Cardiac muscle cell (in vitro differentiated cells and primary cell): ENCODE results near the gene IL1RAPL1. TPM values are rescaled to one million over a fixed set of nuclear protein-coding genes. Genes with fewer than 3 reads are reported as not detected.

Experiments used
- DNase-seq, 2 donors: peaks; one replicate each; pipeline versions ENCODE4 v3.0.0 to v3.0.0-alpha.2; 2010 to 2017; ENCODE audit warnings: low read depth in 1 of 2, low spot score in 1 of 2
- H3K27ac ChIP-seq: fragments of 200-600 bp; sonication (generic); 2 replicates; pipeline ENCODE4 v1.5.1; 2016
- H3K27me3 ChIP-seq: fragments of 200-600 bp; sonication (generic); 2 replicates; pipeline ENCODE4 v1.6.0; 2016; ENCODE audit warnings: control low read depth
- H3K36me3 ChIP-seq: fragments of 200-600 bp; sonication (generic); 2 replicates; pipeline ENCODE4 v1.5.1; 2016; ENCODE audit warnings: control low read depth
- H3K4me1 ChIP-seq: fragments of 200-600 bp; sonication (generic); 2 replicates; pipeline ENCODE4 v1.8.1; 2017; ENCODE audit warnings: low read depth, mild to moderate bottlenecking, mixed run types
- H3K4me3 ChIP-seq: fragments of 200-600 bp; sonication (generic); 2 replicates; pipeline ENCODE4 v1.5.1; 2016; ENCODE audit warnings: mild to moderate bottlenecking
- H3K9me3 ChIP-seq: fragments of 200-600 bp; sonication (generic); 2 replicates; pipeline ENCODE4 v1.5.1; 2017; ENCODE audit warnings: low read depth, mild to moderate bottlenecking, control low read depth
- CTCF ChIP-seq: IDR thresholded peaks from 2 replicates; pipeline ENCODE4 v1.5.1; 2012; ENCODE audit warnings: low read depth, mild to moderate bottlenecking, low read length
- polyA plus RNA-seq: library from polyadenylated mRNA; unstranded; fragments of >200 nt; fragmentation: Nextera tagmentation; extraction: Ambion mirVana; gene quantifications from 2 replicates; pipeline ENCODE4 v1.2.1, GENCODE V29; 2016
- total RNA-seq: library from RNA; depleted of rRNA; stranded (reverse); fragments of >200 nt; gene quantifications from 2 replicates; pipeline ENCODE4 v1.2.3, GENCODE V29; 2016

The IL1RAPL1 gene
- total and polyA plus RNA-seq, 2 experiments from 2014 or later, result 3.2 to 4.2 TPM

GRCh38 chrX:29432534-29432933 is 845.3 kb downstream of the IL1RAPL1 start:
- no peak for DNase-seq
- Histone ChIP-seq H3K9me3 (no peaks in the 10 kb centered on the region), H3K36me3 (no peaks in the 10 kb centered on the region), H3K27ac (no peak overlapping the region), H3K4me3 (no peak overlapping the region), H3K4me1 (no peaks in the 10 kb centered on the region), H3K27me3 (no peaks in the 10 kb centered on the region)
- TF ChIP-seq CTCF, result no peak

GRCh38 chrX:29434939-29435338 is 847.7 kb downstream of the IL1RAPL1 start:
- Histone ChIP-seq H3K27ac (no peak overlapping the region), H3K27me3 (no peaks in the 10 kb centered on the region), H3K36me3 (no peaks in the 10 kb centered on the region), H3K4me1 (no peaks in the 10 kb centered on the region), H3K4me3 (no peak overlapping the region), H3K9me3 (no peaks in the 10 kb centered on the region)
- no peak for DNase-seq
- no peak for TF ChIP-seq CTCF

- no peak overlapping the region for H3K4me3 ChIP-seq
- H3K27me3 ChIP-seq, result no peaks in the 10 kb centered on the region
- H3K9me3 ChIP-seq, result no peaks in the 10 kb centered on the region
- peak in 1 of 2 donors; percentile 41 for DNase-seq
- no peaks in the 10 kb centered on the region for H3K4me1 ChIP-seq
- H3K36me3 ChIP-seq, result no peaks in the 10 kb centered on the region
- H3K27ac ChIP-seq, result no peak overlapping the region
- no peak for TF ChIP-seq CTCF
Measured at GRCh38 chrX:29435396-29435795, 848.1 kb downstream of the IL1RAPL1 start.

GRCh38 chrX:29447867-29448266 is 860.6 kb downstream of the IL1RAPL1 start:
- H3K27me3 ChIP-seq, result no peaks in the 10 kb centered on the region
- H3K36me3 ChIP-seq, result no peaks in the 10 kb centered on the region
- DNase-seq, result no peak
- H3K27ac ChIP-seq, result no peak overlapping the region
- no peak for TF ChIP-seq CTCF
- H3K4me1 ChIP-seq, result no peaks in the 10 kb centered on the region
- no peak overlapping the region for H3K4me3 ChIP-seq
- H3K9me3 ChIP-seq, result no peaks in the 10 kb centered on the region

GRCh38 chrX:29453333-29453732 is 866.1 kb downstream of the IL1RAPL1 start:
- TF ChIP-seq CTCF, result no peak
- Histone ChIP-seq H3K27ac (no peak overlapping the region), H3K4me3 (no peak overlapping the region), H3K9me3 (no peaks in the 10 kb centered on the region), H3K27me3 (no peaks in the 10 kb centered on the region), H3K36me3 (no peaks in the 10 kb centered on the region), H3K4me1 (no peaks in the 10 kb centered on the region)
- DNase-seq, result no peak

- no peak for TF ChIP-seq CTCF
- Histone ChIP-seq H3K9me3 (no peaks in the 10 kb centered on the region), H3K4me3 (no peak overlapping the region), H3K27ac (no peak overlapping the region), H3K36me3 (no peaks in the 10 kb centered on the region), H3K27me3 (no peaks in the 10 kb centered on the region), H3K4me1 (no peaks in the 10 kb centered on the region)
- DNase-seq, result no peak
Measured at GRCh38 chrX:29455702-29456101, 868.5 kb downstream of the IL1RAPL1 start.
